SK-N-SH (cell line): ENCODE measurements around the gene ATP8B1. TPM values are rescaled to one million over a fixed set of nuclear protein-coding genes. Genes with fewer than 3 reads are reported as not detected.

Experiments
- CTCF ChIA-PET: fragments of 300-600, 350-600 bp; formaldehyde crosslinking; extraction: SDS; loops from one replicate; lab custom pipeline; 2021; lab: Yijun Ruan, JAX
- POLR2A ChIA-PET: fragments of 350-600 bp; sonication (Branson Sonifier 250); formaldehyde crosslinking; extraction: SDS; loops from one replicate; lab custom pipeline; 2020; ENCODE audit warnings: antibody characterized with exemption, inconsistent platforms; lab: Yijun Ruan, JAX
- DNase-seq: peaks from one replicate; pipeline ENCODE4 v3.0.0; 2012
- H2AFZ ChIP-seq: fragments of 200-600 bp; sonication (generic); 2 replicates; pipeline ENCODE4 v1.8.1; 2016; ENCODE audit warnings: antibody characterized with exemption, mild to moderate bottlenecking, low read depth
- H3F3A ChIP-seq: fragments of 200-600 bp; sonication (generic); replicated peaks from 2 replicates; pipeline ENCODE3; 2016; ENCODE audit warnings: antibody characterized with exemption, mild to moderate bottlenecking; ENCODE audit not compliant: insufficient read depth
- H3K27ac ChIP-seq, 2 experiments: fragments of 200-500 bp in 1 of 2; fragments of 200-600 bp in 1 of 2; sonication (Bioruptor generic) in 1 of 2; sonication (generic), shearing (Covaris generic) in 1 of 2; 2 replicates each; pipeline versions ENCODE4 v1.5.1 to v1.6.1; 2014 to 2016; ENCODE audit warnings: low read depth in 2 of 2, inconsistent platforms in 1 of 2, low read length in 1 of 2, mild to moderate bottlenecking in 1 of 2, mixed read lengths in 1 of 2
- H3K27me3 ChIP-seq: fragments of 200-600 bp; sonication (generic), shearing (Covaris generic); 2 replicates; pipeline ENCODE4 v1.6.1; 2016; ENCODE audit warnings: mixed run types; ENCODE audit not compliant: insufficient read depth
- H3K36me3 ChIP-seq, 2 experiments: fragments of 200-500 bp in 1 of 2; fragments of 200-600 bp in 1 of 2; sonication (Bioruptor generic) in 1 of 2; sonication (generic) in 1 of 2; replicated peaks in 1 of 2; 2 replicates each; pipeline versions ENCODE3 to v1.5.1; 2014 to 2016; ENCODE audit warnings: low read length in 1 of 2, mild to moderate bottlenecking in 1 of 2; ENCODE audit not compliant: insufficient read depth in 2 of 2, control insufficient read depth in 1 of 2
- H3K4me1 ChIP-seq, 2 experiments: fragments of 200-500 bp in 1 of 2; fragments of 200-600 bp in 1 of 2; sonication (Bioruptor generic) in 1 of 2; sonication (generic), shearing (Covaris generic) in 1 of 2; 2 replicates each; pipeline versions ENCODE4 v1.5.1 to v1.6.1; 2014 to 2016; ENCODE audit warnings: low read depth in 1 of 2, low read length in 1 of 2, mixed run types in 1 of 2; ENCODE audit not compliant: insufficient read depth in 2 of 2, control insufficient read depth in 1 of 2
- H3K4me2 ChIP-seq: fragments of 200-600 bp; sonication (generic), shearing (Covaris generic); 2 replicates; pipeline ENCODE4 v1.6.1; 2017; ENCODE audit warnings: mixed run types
- H3K4me3 ChIP-seq, 2 experiments: fragments of 200-500 bp in 1 of 2; fragments of 200-600 bp in 1 of 2; sonication (Bioruptor generic) in 1 of 2; sonication (generic), shearing (Covaris generic) in 1 of 2; 2 replicates each; pipeline versions ENCODE4 v1.5.1 to v1.8.1; 2014 to 2016; ENCODE audit warnings: low read depth in 2 of 2, inconsistent platforms in 1 of 2, low read length in 1 of 2, mild to moderate bottlenecking in 1 of 2, mixed read lengths in 1 of 2, moderate library complexity in 1 of 2
- H3K79me2 ChIP-seq: fragments of 200-600 bp; sonication (generic); 2 replicates; pipeline ENCODE4 v1.8.1; 2017; ENCODE audit warnings: mild to moderate bottlenecking; ENCODE audit not compliant: insufficient read depth
- H3K9ac ChIP-seq: fragments of 200-600 bp; sonication (generic); 2 replicates; pipeline ENCODE4 v1.6.1; 2017; ENCODE audit warnings: mixed run types
- H3K9me2 ChIP-seq: fragments of 200-600 bp; sonication (generic); 2 replicates; pipeline ENCODE4 v1.6.1; 2017; ENCODE audit warnings: mixed run types
- H3K9me3 ChIP-seq: fragments of 200-600 bp; sonication (generic); 2 replicates; pipeline ENCODE4 v1.6.1; 2017; ENCODE audit warnings: mixed run types, mild to moderate bottlenecking, moderate library complexity
- H4K20me1 ChIP-seq: fragments of 200-600 bp; sonication (generic); 2 replicates; pipeline ENCODE4 v1.6.1; 2017; ENCODE audit warnings: mild to moderate bottlenecking, mixed run types; ENCODE audit not compliant: insufficient read depth
- FOXJ3 ChIP-seq: sonication (generic); formaldehyde crosslinking; IDR thresholded peaks from 2 replicates; pipeline ENCODE4 v1.5.1; 2020; ENCODE audit warnings: mild to moderate bottlenecking, missing genetic modification reagents
- FOXM1 ChIP-seq: IDR thresholded peaks from 2 replicates; pipeline ENCODE4 v1.4.0; 2012; ENCODE audit warnings: low read depth, mild to moderate bottlenecking
- GABPA ChIP-seq: IDR thresholded peaks from 2 replicates; pipeline ENCODE4 v1.4.0; 2012; ENCODE audit warnings: low read depth, mild to moderate bottlenecking
- IRF3 ChIP-seq: fragments of 150-350 bp; IDR thresholded peaks from 2 replicates; pipeline ENCODE4 v1.6.1; 2016; ENCODE audit warnings: mild to moderate bottlenecking, low read depth, low read length
- MEF2A ChIP-seq: IDR thresholded peaks from 2 replicates; pipeline ENCODE4 v1.4.0; 2012; ENCODE audit warnings: low read depth, borderline replicate concordance
- MXI1 ChIP-seq: IDR thresholded peaks from 2 replicates; pipeline ENCODE4 v1.6.1; 2012; ENCODE audit warnings: mild to moderate bottlenecking, low read depth, low read length, improper control_type of control experiment
- NFIC ChIP-seq: IDR thresholded peaks from 2 replicates; pipeline ENCODE4 v1.4.0; 2012; ENCODE audit warnings: borderline replicate concordance
- NRF1 ChIP-seq: IDR thresholded peaks from 2 replicates; pipeline ENCODE4 v1.6.1; 2012; ENCODE audit warnings: low read depth, mild to moderate bottlenecking, low read length
- POLR2AphosphoS5 ChIP-seq: IDR thresholded peaks from 2 replicates; pipeline ENCODE4 v1.6.1; 2012; ENCODE audit warnings: low read depth, low read length
- RCOR1 ChIP-seq: fragments of 150-350 bp; IDR thresholded peaks from 2 replicates; pipeline ENCODE4 v1.6.1; 2017; ENCODE audit warnings: antibody characterized with exemption, low read length
- REST ChIP-seq: IDR thresholded peaks from 2 replicates; pipeline ENCODE4 v1.6.1; 2012; ENCODE audit warnings: mild to moderate bottlenecking, low read depth, low read length, moderate library complexity
- RFX5 ChIP-seq: IDR thresholded peaks from 2 replicates; pipeline ENCODE4 v1.6.1; 2012; ENCODE audit warnings: mild to moderate bottlenecking, improper control_type of control experiment, low read length
- RXRA ChIP-seq: IDR thresholded peaks from 2 replicates; pipeline ENCODE4 v1.4.0; 2012; ENCODE audit warnings: low read depth, mild to moderate bottlenecking, borderline replicate concordance
- SIN3A ChIP-seq: IDR thresholded peaks from 2 replicates; pipeline ENCODE4 v1.6.1; 2012; ENCODE audit warnings: low read depth, mild to moderate bottlenecking, low read length, moderate library complexity, borderline replicate concordance
- SMC3 ChIP-seq: IDR thresholded peaks from 2 replicates; pipeline ENCODE4 v1.6.1; 2012; ENCODE audit warnings: low read depth, low read length, improper control_type of control experiment
- TAF1 ChIP-seq: IDR thresholded peaks from 2 replicates; pipeline ENCODE4 v1.6.1; 2012; ENCODE audit warnings: low read depth, mild to moderate bottlenecking, low read length, moderate library complexity, borderline replicate concordance
- TCF12 ChIP-seq: IDR thresholded peaks from 2 replicates; pipeline ENCODE4 v1.4.0; 2012
- USF2 ChIP-seq: fragments of 150-350 bp; IDR thresholded peaks from 2 replicates; pipeline ENCODE4 v1.6.1; 2017; ENCODE audit warnings: antibody characterized with exemption, low read length, low read depth, borderline replicate concordance
- YY1 ChIP-seq: IDR thresholded peaks from 2 replicates; pipeline ENCODE4 v1.4.0; 2012; ENCODE audit warnings: low read depth, mild to moderate bottlenecking
- WGBS: methylation state at CpG from one replicate; pipeline ENCODE4 v1.1.6; 2017; ENCODE audit warnings: low lambda C conversion rate; 5-methylcytosine and 5-hydroxymethylcytosine counted together
- polyA plus RNA-seq, 3 experiments: library from polyadenylated mRNA; depleted of rRNA; stranded (reverse); fragments of >200 nt; gene quantifications; 2 replicates each; pipeline ENCODE4 v1.2.3, GENCODE V29; 2012
- TF ChIP-seq, protein P1 (sequence below): IDR thresholded peaks from 2 replicates; pipeline ENCODE4 v1.4.0; 2012; ENCODE audit warnings: low read depth, borderline replicate concordance
- TF ChIP-seq, protein P2 (sequence below): IDR thresholded peaks from 2 replicates; pipeline ENCODE4 v1.4.0; 2012; ENCODE audit warnings: low read depth
- TF ChIP-seq, protein P3 (sequence below): IDR thresholded peaks from 2 replicates; pipeline ENCODE4; 2012

ATP8B1 gene
- polyA plus RNA-seq, 1 of the 3 experiments (the other 2 are of a cell fraction), result 43.8 TPM

- H3K36me3 ChIP-seq, result peaks cover 25 to 33% of the 10 kb centered on the region in 2 experiments
- H3K27ac ChIP-seq, result no peak overlapping the region
- no peaks in the 10 kb centered on the region for H3K9me2 ChIP-seq
- TF ChIP-seq GABPA (no peak), NFIC (no peak), FOXM1 (no peak), YY1 (no peak), RCOR1 (no peak), SIN3A (no peak), SMC3 (no peak), FOXJ3 (CRISPR knock-in tag) (no peak), TCF12 (no peak)
- TF ChIP-seq, protein P1, sequence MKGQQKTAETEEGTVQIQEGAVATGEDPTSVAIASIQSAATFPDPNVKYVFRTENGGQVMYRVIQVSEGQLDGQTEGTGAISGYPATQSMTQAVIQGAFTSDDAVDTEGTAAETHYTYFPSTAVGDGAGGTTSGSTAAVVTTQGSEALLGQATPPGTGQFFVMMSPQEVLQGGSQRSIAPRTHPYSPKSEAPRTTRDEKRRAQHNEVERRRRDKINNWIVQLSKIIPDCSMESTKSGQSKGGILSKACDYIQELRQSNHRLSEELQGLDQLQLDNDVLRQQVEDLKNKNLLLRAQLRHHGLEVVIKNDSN, result no peak
- H3K9me3 ChIP-seq, result no peaks in the 10 kb centered on the region
- H3K27me3 ChIP-seq, result no peaks in the 10 kb centered on the region
- no peak overlapping the region for H2AFZ ChIP-seq
- peaks cover 7 to 13% of the 10 kb centered on the region in 2 experiments; a peak in 3 of 4 replicates for H3K4me1 ChIP-seq
- peaks cover 70% of the 10 kb centered on the region for H3K79me2 ChIP-seq
- ChIA-PET CTCF (interaction anchor here (1.2 kb wide), 1 partner anchor 10 kb away, joined by 3 read pairs; no protein-coding TSS in a partner anchor), POLR2A (no interaction called here)
- 90% methylated on average over 3 of the region's 3 CpGs for WGBS
- no peak for DNase-seq
- H4K20me1 ChIP-seq, result peaks cover 4% of the 10 kb centered on the region; the same call in 1 of the 2 replicates
- no peak overlapping the region for H3K4me3 ChIP-seq
- H3K9ac ChIP-seq, result no peak overlapping the region
- peaks cover 3% of the 10 kb centered on the region for H3F3A ChIP-seq
- H3K4me2 ChIP-seq, result no peak overlapping the region
Measured at GRCh38 chr18:57618910-57619309, 184.2 kb downstream of the ATP8B1 start.

DNA sequence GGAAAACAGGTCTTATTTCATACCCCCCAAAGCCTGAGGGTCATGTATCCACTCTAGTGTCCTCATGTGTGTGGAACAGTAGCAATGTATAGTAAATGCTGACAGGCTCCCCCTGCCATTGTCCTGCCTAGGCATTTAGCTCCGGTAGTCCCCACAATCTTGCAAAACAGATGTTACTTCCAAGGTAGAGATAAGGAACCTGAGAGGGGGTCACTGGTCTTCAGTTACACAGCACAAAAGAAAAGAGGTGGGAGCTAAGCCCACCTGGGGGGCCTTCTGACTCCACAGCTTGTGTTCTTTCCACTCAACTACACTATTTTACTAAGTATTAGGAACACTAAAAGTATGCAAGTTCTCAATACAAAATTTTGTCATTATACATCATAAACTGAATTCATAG lies 199.2 kb downstream of the ATP8B1 start:
- Histone ChIP-seq H3K4me2 (no peak overlapping the region), H3K4me3 (no peak overlapping the region), H3F3A (no peaks in the 10 kb centered on the region), H3K27me3 (no peaks in the 10 kb centered on the region), H3K9me2 (no peaks in the 10 kb centered on the region), H3K9me3 (no peaks in the 10 kb centered on the region), H3K36me3 (peaks cover 77 to 81% of the 10 kb centered on the region in 2 experiments), H3K9ac (no peak overlapping the region), H4K20me1 (no peaks in the 10 kb centered on the region), H3K4me1 (no peaks in the 10 kb centered on the region), H3K27ac (no peak overlapping the region), H3K79me2 (no peaks in the 10 kb centered on the region), H2AFZ (no peak overlapping the region)
- ChIA-PET POLR2A (no interaction called here), CTCF (no interaction called here)
- no peak for DNase-seq
- 86% methylated on average over 1 of the region's 1 CpG for WGBS
- TF ChIP-seq USF2, result no peak
- TF ChIP-seq TAF1, result no peak
- no peak for TF ChIP-seq MXI1
- TF ChIP-seq, protein P2, sequence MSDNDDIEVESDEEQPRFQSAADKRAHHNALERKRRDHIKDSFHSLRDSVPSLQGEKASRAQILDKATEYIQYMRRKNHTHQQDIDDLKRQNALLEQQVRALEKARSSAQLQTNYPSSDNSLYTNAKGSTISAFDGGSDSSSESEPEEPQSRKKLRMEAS, result no peak
- TF ChIP-seq, protein P3, sequence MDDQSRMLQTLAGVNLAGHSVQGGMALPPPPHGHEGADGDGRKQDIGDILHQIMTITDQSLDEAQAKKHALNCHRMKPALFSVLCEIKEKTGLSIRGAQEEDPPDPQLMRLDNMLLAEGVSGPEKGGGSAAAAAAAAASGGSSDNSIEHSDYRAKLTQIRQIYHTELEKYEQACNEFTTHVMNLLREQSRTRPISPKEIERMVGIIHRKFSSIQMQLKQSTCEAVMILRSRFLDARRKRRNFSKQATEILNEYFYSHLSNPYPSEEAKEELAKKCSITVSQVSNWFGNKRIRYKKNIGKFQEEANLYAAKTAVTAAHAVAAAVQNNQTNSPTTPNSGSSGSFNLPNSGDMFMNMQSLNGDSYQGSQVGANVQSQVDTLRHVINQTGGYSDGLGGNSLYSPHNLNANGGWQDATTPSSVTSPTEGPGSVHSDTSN, result no peak
- TF ChIP-seq NRF1, result no peak
- TF ChIP-seq POLR2AphosphoS5, result no peak
- no peak for TF ChIP-seq RXRA
- no peak for TF ChIP-seq RFX5
- no peak for TF ChIP-seq NFIC
- no peak for TF ChIP-seq TCF12
- no peak for TF ChIP-seq IRF3
- TF ChIP-seq GABPA, result no peak
- no peak for TF ChIP-seq MEF2A
- TF ChIP-seq REST, result no peak
